ENCODE results near the gene MYH3.

The MYH3 gene

GRCh38 chr17:10613775-10614513 lies 43.2 kb downstream of the MYH3 start:
- DNase-seq (ENCODE audit: low spot score): no peak

GRCh38 chr17:10612957-10613744 lies 44.0 kb downstream of the MYH3 start:
- DNase-seq (ENCODE audit: low spot score): no peak

- DNase-seq (ENCODE audit: low spot score): no peak
Measured at GRCh38 chr17:10610884-10611283, 46.2 kb downstream of the MYH3 start.

- no peak for DNase-seq (ENCODE audit: low spot score)
Measured at GRCh38 chr17:10608244-10608643, 48.9 kb downstream of the MYH3 start.

GRCh38 chr17:10606110-10606509 lies 51.0 kb downstream of the MYH3 start:
- DNase-seq (ENCODE audit: low spot score): no peak

- DNase-seq (ENCODE audit: low spot score): no peak
Measured at GRCh38 chr17:10605221-10605783, 51.8 kb downstream of the MYH3 start.

GRCh38 chr17:10604521-10604920 lies 52.6 kb downstream of the MYH3 start:
- DNase-seq (ENCODE audit: low spot score): no peak

GRCh38 chr17:10603931-10604330 lies 53.2 kb downstream of the MYH3 start:
- no peak for DNase-seq (ENCODE audit: low spot score)

GRCh38 chr17:10600571-10600970 lies 56.5 kb downstream of the MYH3 start:
- no peak for DNase-seq (ENCODE audit: low spot score)

GRCh38 chr17:10598621-10599020 lies 58.5 kb downstream of the MYH3 start:
- no peak for DNase-seq (ENCODE audit: low spot score)

- no peak for DNase-seq (ENCODE audit: low spot score)
Measured at GRCh38 chr17:10589553-10590145, 67.5 kb downstream of the MYH3 start.

- DNase-seq (ENCODE audit: low spot score): no peak
Measured at GRCh38 chr17:10585529-10585928, 71.6 kb downstream of the MYH3 start.

GRCh38 chr17:10583834-10584233 lies 73.3 kb downstream of the MYH3 start:
- DNase-seq (ENCODE audit: low spot score): no peak

- DNase-seq (ENCODE audit: low spot score): no peak
Measured at GRCh38 chr17:10579270-10579669, 77.8 kb downstream of the MYH3 start.

Data from cerebellar cortex (tissue), 1 donor.